B cell (primary cell): ENCODE results near the gene MAVS. TPM values are rescaled to one million over a fixed set of nuclear protein-coding genes. Genes with fewer than 3 reads are reported as not detected.
A peak's percentile ranks its signal among the peaks of the same experiment; 100 is the strongest.

Experiments
- ATAC-seq: fragments of 200-7000 bp; cut with Tn5 transposase; one replicate; pipeline ENCODE4 v1.10.0; 2021; ENCODE audit warnings: low read depth, mild to moderate bottlenecking, moderate number of reproducible peaks, moderate library complexity
- CTCF ChIA-PET: fragments of 350-600 bp; sonication (Branson Sonifier 250); formaldehyde crosslinking; loops from one replicate; lab custom pipeline; 2021; ENCODE audit warnings: antibody characterized with exemption, inconsistent platforms; lab: Charles Lee
- POLR2A ChIA-PET: fragments of 350-600 bp; sonication (Branson Sonifier 250); formaldehyde crosslinking; loops from one replicate; lab custom pipeline; 2021; ENCODE audit warnings: antibody characterized with exemption; lab: Charles Lee
- DNase-seq: peaks from one replicate; pipeline ENCODE4 v3.0.0; 2013
- H2AFZ ChIP-seq: 2 replicates; pipeline ENCODE4 v1.6.1; 2012; ENCODE audit warnings: mild to moderate bottlenecking, low read depth, low read length; ENCODE audit not compliant: insufficient read depth, poor library complexity, severe bottlenecking
- H3K27ac ChIP-seq, 2 donors: 1 replicate in 1 of 2; 2 replicates in 1 of 2; pipeline ENCODE4 v1.5.1; 2012 to 2013; ENCODE audit warnings: low read length in 2 of 2, mild to moderate bottlenecking in 2 of 2, moderate library complexity in 1 of 2
- H3K27me3 ChIP-seq, 4 experiments: fragments of 200-600 bp in 1 of 4; sonication (generic) in 1 of 4; replicated peaks in 1 of 4; 1 replicate in 2 of 4; 2 replicates in 2 of 4; pipeline versions ENCODE4 v1.6.1 to v1.7.0; 2013 to 2016; ENCODE audit warnings: low read length in 3 of 4, mild to moderate bottlenecking in 2 of 4, mixed read lengths in 1 of 4, moderate library complexity in 1 of 4; ENCODE audit not compliant: insufficient read depth in 4 of 4, control insufficient read depth in 3 of 4; ENCODE audit errors: control extremely low read depth in 1 of 4
- H3K36me3 ChIP-seq, 2 experiments: replicated peaks in 1 of 2; 1 replicate in 1 of 2; 2 replicates in 1 of 2; pipeline versions ENCODE4 v1.6.1 to v1.7.1; 2013; ENCODE audit warnings: low read length in 1 of 2; ENCODE audit not compliant: insufficient read depth in 2 of 2, control insufficient read depth in 1 of 2; ENCODE audit errors: control extremely low read depth in 1 of 2, extremely low read depth in 1 of 2
- H3K4me1 ChIP-seq, 2 donors: fragments of 200-600 bp in 1 of 2; sonication (generic) in 1 of 2; 1 replicate in 1 of 2; 2 replicates in 1 of 2; pipeline versions ENCODE4 v1.5.1 to v1.6.1; 2013 to 2017; ENCODE audit warnings: low read length in 2 of 2; ENCODE audit not compliant: control insufficient read depth in 2 of 2, insufficient read depth in 2 of 2
- H3K4me2 ChIP-seq: replicated peaks from 2 replicates; pipeline ENCODE3; 2012; ENCODE audit warnings: mild to moderate bottlenecking, low read depth, low read length; ENCODE audit not compliant: poor library complexity, severe bottlenecking
- H3K4me3 ChIP-seq, 5 experiments: fragments of 200-600 bp in 1 of 5; sonication (generic) in 1 of 5; 1 replicate in 3 of 5; 2 replicates in 2 of 5; pipeline versions ENCODE4 v1.5.1 to v1.7.0; 2011 to 2016; ENCODE audit warnings: low read length in 4 of 5, mild to moderate bottlenecking in 4 of 5, low read depth in 2 of 5, control low read depth in 1 of 5, moderate library complexity in 1 of 5; ENCODE audit not compliant: insufficient read depth in 1 of 5; ENCODE audit errors: control extremely low read depth in 1 of 5, extremely low read depth in 1 of 5
- H3K79me2 ChIP-seq: fragments of 200-600 bp; sonication (generic); one replicate; pipeline ENCODE4 v1.6.0; 2016; ENCODE audit warnings: low read length; ENCODE audit not compliant: control insufficient read depth, insufficient read depth
- H3K9ac ChIP-seq: fragments of 200-600 bp; sonication (generic); 2 replicates; pipeline ENCODE4 v1.6.1; 2017; ENCODE audit warnings: mild to moderate bottlenecking, low read length, moderate library complexity
- H3K9me3 ChIP-seq, 3 donors: one replicate each; pipeline versions ENCODE4 v1.6.1 to v1.7.1; 2013; ENCODE audit warnings: low read length in 2 of 3; ENCODE audit not compliant: control insufficient read depth in 2 of 3, insufficient read depth in 1 of 3; ENCODE audit errors: control extremely low read depth in 1 of 3
- H4K20me1 ChIP-seq: 2 replicates; pipeline ENCODE4 v1.6.0; 2012; ENCODE audit warnings: mild to moderate bottlenecking, low read length; ENCODE audit not compliant: insufficient read depth, control insufficient read depth, poor library complexity, severe bottlenecking
- H3K27ac Mint-ChIP-seq: one replicate; pipeline ENCODE4 v1.8.0; 2021; ENCODE audit warnings: mixed read lengths
- H3K27me3 Mint-ChIP-seq: one replicate; pipeline ENCODE4 v1.8.0; 2021; ENCODE audit warnings: mixed read lengths
- H3K4me1 Mint-ChIP-seq: one replicate; pipeline ENCODE4 v1.8.0; 2021; ENCODE audit warnings: mixed read lengths
- H3K4me3 Mint-ChIP-seq: one replicate; pipeline ENCODE4 v1.8.0; 2021; ENCODE audit warnings: mixed read lengths
- H3K9me3 Mint-ChIP-seq: one replicate; pipeline ENCODE4 v1.8.0; 2022; ENCODE audit warnings: mixed read lengths; ENCODE audit not compliant: insufficient read depth
- EZH2 ChIP-seq: IDR thresholded peaks from 2 replicates; pipeline ENCODE4 v1.6.1; 2012; ENCODE audit warnings: borderline replicate concordance, low read depth, mild to moderate bottlenecking, moderate library complexity, low read length; ENCODE audit not compliant: insufficient read depth, poor library complexity, severe bottlenecking
- WGBS: methylation state at CpG from one replicate; pipeline ENCODE4 v1.1.5; 2013; ENCODE audit warnings: missing lambda C conversion rate; ENCODE audit not compliant: insufficient coverage; 5-methylcytosine and 5-hydroxymethylcytosine counted together
- intact Hi-C: fragments of 100-400 bp; cut with micrococcal nuclease; formaldehyde crosslinking; loops from one replicate; pipeline ENCODE4 v1.10.0; 2022
- polyA plus RNA-seq: library from polyadenylated mRNA; depleted of rRNA; stranded (reverse); fragments of >200 nt; gene quantifications from 2 replicates; pipeline ENCODE4 v1.2.3, GENCODE V29; 2012
- total RNA-seq, 2 donors: library from RNA; stranded (reverse); fragments of 120-200 nt in 1 of 2; gene quantifications; 1 replicate in 1 of 2; 2 replicates in 1 of 2; pipeline versions ENCODE4 v1.2.3 to v1.2.4, GENCODE V29; 2013 to 2022
- TF ChIP-seq, protein P1 (sequence below): fragments of 200-600 bp; IDR thresholded peaks from one replicate; pipeline ENCODE4 v1.8.0; 2022; ENCODE audit warnings: antibody characterized with exemption, mild to moderate bottlenecking

MAVS gene
- total and polyA plus RNA-seq, 2 donors (not counting 1 experiment from before 2014, with no cell fraction given): 17.2 to 52.2 TPM

DNA sequence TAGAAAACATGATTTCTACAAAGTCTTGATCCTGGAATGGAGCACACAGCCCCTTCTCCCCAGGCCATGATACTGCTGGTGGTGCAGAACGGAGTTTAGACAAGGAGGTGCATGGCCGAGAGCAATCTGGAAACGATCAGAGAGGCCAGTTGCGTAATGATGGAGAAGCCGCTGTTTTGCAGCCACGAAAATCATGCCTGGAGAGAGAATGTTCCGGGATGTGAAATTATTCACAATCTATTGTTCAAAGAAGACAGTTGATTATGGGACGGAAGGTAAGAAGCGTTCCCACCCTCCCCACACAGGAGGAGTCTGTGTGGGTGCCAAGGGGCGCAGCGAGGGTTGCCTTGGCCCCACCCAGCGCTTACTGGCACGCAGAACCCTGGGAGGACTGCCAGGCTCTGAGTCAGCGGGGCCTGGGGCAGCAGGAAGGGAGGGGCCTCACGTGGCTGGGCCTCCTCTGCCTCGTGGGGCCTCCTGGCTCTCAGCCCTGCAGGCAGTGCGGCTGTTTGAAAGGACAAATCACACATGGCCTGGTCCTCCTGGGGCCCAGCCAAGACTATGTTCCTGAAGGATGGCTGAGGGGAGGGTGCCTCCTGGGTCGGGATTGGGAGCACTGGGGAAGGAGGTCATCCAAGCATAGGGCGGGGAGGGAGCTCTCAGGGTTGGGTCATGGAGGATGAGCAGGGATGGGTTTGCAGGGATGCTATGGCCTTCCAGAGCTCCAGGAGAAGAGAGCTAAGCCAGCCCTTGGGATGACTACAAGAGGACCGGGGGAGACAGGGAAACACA, 35.0 kb upstream of the MAVS start:
- no peaks in the 10 kb centered on the region for H3K9me3 Mint-ChIP-seq
- peaks cover 17% of the 10 kb centered on the region for H3K4me1 Mint-ChIP-seq
- H3K27me3 Mint-ChIP-seq: no peaks in the 10 kb centered on the region
- Histone ChIP-seq H3K79me2 (no peaks in the 10 kb centered on the region), H3K9me3 (peaks cover 0 to 2% (median 0%) of the 10 kb centered on the region in 3 donors), H3K4me2 (peak overlapping the region; percentile 59), H3K36me3 (no peaks in the 10 kb centered on the region), H2AFZ (peak overlapping the region; percentile 54), H3K27ac (peak overlapping the region in 1 of 2 donors; percentile 35), H3K27me3 (no peaks in the 10 kb centered on the region), H3K9ac (peak overlapping the region; percentile 41), H3K4me1 (peaks cover 8 to 19% of the 10 kb centered on the region in 2 donors), H4K20me1 (no peaks in the 10 kb centered on the region), H3K4me3 (peak overlapping the region in 3 of 5 experiments; percentile 25 to 30 (median 25))
- H3K4me3 Mint-ChIP-seq: peak overlapping the region; percentile 87
- WGBS: 16% methylated on average over 13 of the region's 20 CpGs
- TF ChIP-seq EZH2: no peak
- TF ChIP-seq, protein P1, sequence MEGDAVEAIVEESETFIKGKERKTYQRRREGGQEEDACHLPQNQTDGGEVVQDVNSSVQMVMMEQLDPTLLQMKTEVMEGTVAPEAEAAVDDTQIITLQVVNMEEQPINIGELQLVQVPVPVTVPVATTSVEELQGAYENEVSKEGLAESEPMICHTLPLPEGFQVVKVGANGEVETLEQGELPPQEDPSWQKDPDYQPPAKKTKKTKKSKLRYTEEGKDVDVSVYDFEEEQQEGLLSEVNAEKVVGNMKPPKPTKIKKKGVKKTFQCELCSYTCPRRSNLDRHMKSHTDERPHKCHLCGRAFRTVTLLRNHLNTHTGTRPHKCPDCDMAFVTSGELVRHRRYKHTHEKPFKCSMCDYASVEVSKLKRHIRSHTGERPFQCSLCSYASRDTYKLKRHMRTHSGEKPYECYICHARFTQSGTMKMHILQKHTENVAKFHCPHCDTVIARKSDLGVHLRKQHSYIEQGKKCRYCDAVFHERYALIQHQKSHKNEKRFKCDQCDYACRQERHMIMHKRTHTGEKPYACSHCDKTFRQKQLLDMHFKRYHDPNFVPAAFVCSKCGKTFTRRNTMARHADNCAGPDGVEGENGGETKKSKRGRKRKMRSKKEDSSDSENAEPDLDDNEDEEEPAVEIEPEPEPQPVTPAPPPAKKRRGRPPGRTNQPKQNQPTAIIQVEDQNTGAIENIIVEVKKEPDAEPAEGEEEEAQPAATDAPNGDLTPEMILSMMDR: no peak
- ATAC-seq (peak; percentile 99), DNase-seq (peak; percentile 47)
- H3K27ac Mint-ChIP-seq: peak overlapping the region; percentile 81
- intact Hi-C loops: loop anchor here (1.0 kb wide), 2 partner anchors 9 to 15 kb away; partner anchors contain the start of genes AP5S1 and CDC25B
- ChIA-PET CTCF (interaction anchor here (0.6 to 2.4 kb wide), 4 partner anchors 9 to 43 kb away, joined by 3 to 12 read pairs (median 7); partner anchors contain the start of genes ADISSP and AP5S1), POLR2A (interaction anchor here (0.7 to 1.3 kb wide), 6 partner anchors 9 to 16 kb away, joined by 3 to 6 read pairs (median 4); partner anchors contain the start of genes AP5S1 and CDC25B)

DNA sequence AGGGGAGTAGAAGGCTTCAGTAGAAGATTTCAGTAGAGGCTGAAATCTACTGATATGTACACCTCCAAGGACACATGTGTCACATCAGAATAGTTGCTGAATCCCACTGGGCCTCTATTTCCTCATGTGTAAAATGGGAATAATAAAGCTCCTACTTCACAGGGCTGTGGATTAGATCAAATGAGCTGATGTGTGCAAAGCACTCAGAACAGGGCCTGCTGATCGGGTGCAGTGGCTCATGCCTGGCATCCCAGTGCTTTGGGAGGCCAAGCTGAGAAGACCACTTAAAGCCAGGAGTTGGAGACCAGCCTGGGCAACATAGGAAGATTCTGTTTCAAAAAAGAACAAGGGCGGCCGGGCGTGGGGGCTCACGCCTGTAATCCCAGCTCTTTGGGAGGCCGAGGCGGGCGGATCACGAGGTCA, 34.4 kb upstream of the MAVS start:
- Mint-ChIP-seq H3K9me3 (no peaks in the 10 kb centered on the region), H3K27me3 (no peaks in the 10 kb centered on the region), H3K27ac (peak overlapping the region; percentile 63), H3K4me1 (peaks cover 14% of the 10 kb centered on the region), H3K4me3 (peak overlapping the region; percentile 87)
- ATAC-seq (no peak), DNase-seq (no peak)
- ChIA-PET CTCF (interaction anchor here (1.0 to 2.4 kb wide), 3 partner anchors 8 to 44 kb away, joined by 3 to 12 read pairs (median 11); partner anchors contain the start of genes ADISSP and AP5S1), POLR2A (interaction anchor here (0.8 to 1.3 kb wide), 3 partner anchors 9 to 16 kb away, joined by 3 to 6 read pairs (median 4); partner anchors contain the start of genes AP5S1 and CDC25B)
- H3K4me3 ChIP-seq: no peak overlapping the region
- peak overlapping the region in 1 of 2 donors; percentile 35 for H3K27ac ChIP-seq
- no peak overlapping the region for H3K9ac ChIP-seq
- peaks cover 0 to 2% (median 0%) of the 10 kb centered on the region in 3 donors for H3K9me3 ChIP-seq
- TF ChIP-seq, protein P1: no peak
- no peak for TF ChIP-seq EZH2
- H3K36me3 ChIP-seq: no peaks in the 10 kb centered on the region
- intact Hi-C loops: no loop called here
- H3K79me2 ChIP-seq: no peaks in the 10 kb centered on the region
- 99% methylated on average over 5 of the region's 9 CpGs for WGBS
- peaks cover 8 to 17% of the 10 kb centered on the region in 2 donors for H3K4me1 ChIP-seq
- H3K27me3 ChIP-seq: no peaks in the 10 kb centered on the region
- peak overlapping the region; percentile 59 for H3K4me2 ChIP-seq
- H2AFZ ChIP-seq: no peak overlapping the region
- H4K20me1 ChIP-seq: no peaks in the 10 kb centered on the region
